Spleen (tissue), 7 donors: ENCODE data around the gene PRAMEF12.

Source experiments
- CTCF ChIP-seq, 11 experiments: fragments of 200-600 bp in 7 of 11; fragments of 450-650 bp in 4 of 11; sonication (generic) in 4 of 11; IDR thresholded peaks in 8 of 11; conservative IDR thresholded peaks in 3 of 11; 1 replicate in 7 of 11; 2 replicates in 4 of 11; pipeline versions ENCODE4 v1.4.0 to v1.8.0; 2016 to 2021; ENCODE audit warnings: antibody characterized with exemption in 11 of 11, inconsistent platforms in 4 of 11, mild to moderate bottlenecking in 1 of 11
- POLR2A ChIP-seq, 3 donors: fragments of 450-650 bp; IDR thresholded peaks; one replicate each; pipeline ENCODE4 v1.5.1; 2017; ENCODE audit warnings: antibody characterized with exemption in 3 of 3, mild to moderate bottlenecking in 1 of 3
- POLR2AphosphoS5 ChIP-seq, 3 donors: sonication (generic); formaldehyde crosslinking; IDR thresholded peaks; one replicate each; pipeline ENCODE4 v1.5.1; 2017; ENCODE audit warnings: antibody characterized with exemption in 3 of 3
- donor health status: DM: no; HTN: no; CAD: no; lungs with moderate emphysema.
- donor health status: DM: no; HTN: no; CAD: no.
- donor health status: DM: no; HTN: no; CAD: no.

- TF ChIP-seq CTCF (IDR thresholded peaks at IDR 0.05 in 8 of 11, conservative IDR thresholded peaks at IDR 0.05 in 3 of 11), result no peak
- no peak for TF ChIP-seq POLR2AphosphoS5 (IDR thresholded peaks at IDR 0.05)
- TF ChIP-seq POLR2A (IDR thresholded peaks at IDR 0.05), result no peak
These were observed 28.2 kb upstream of the PRAMEF12 start for GRCh38 chr1:12745126-12745991.
